Measurements from ENCODE around the gene LCN2. TPM values are rescaled to one million over a fixed set of nuclear protein-coding genes. Genes with fewer than 3 reads are reported as not detected.

LCN2 gene
- total and polyA plus RNA-seq, 12 donors = 0.34 to 2.7 (median 0.62) TPM; not detected in 5

GRCh38 chr9:128148509-128149000 is 698 bp upstream of the LCN2 start:
- WGBS, 2 donors = 87 to 89% methylated on average over 5 of the region's 5 CpGs
- Histone ChIP-seq H3K27ac (no peak overlapping the region), H3K4me1 (peaks cover 8 to 33% (median 17%) of the 10 kb centered on the region in 9 donors), H3K4me3 (no peak overlapping the region), H3K9me3 (no peaks in the 10 kb centered on the region), H3K27me3 (no peaks in the 10 kb centered on the region), H3K36me3 (no peaks in the 10 kb centered on the region)
- TF ChIP-seq, protein P1, sequence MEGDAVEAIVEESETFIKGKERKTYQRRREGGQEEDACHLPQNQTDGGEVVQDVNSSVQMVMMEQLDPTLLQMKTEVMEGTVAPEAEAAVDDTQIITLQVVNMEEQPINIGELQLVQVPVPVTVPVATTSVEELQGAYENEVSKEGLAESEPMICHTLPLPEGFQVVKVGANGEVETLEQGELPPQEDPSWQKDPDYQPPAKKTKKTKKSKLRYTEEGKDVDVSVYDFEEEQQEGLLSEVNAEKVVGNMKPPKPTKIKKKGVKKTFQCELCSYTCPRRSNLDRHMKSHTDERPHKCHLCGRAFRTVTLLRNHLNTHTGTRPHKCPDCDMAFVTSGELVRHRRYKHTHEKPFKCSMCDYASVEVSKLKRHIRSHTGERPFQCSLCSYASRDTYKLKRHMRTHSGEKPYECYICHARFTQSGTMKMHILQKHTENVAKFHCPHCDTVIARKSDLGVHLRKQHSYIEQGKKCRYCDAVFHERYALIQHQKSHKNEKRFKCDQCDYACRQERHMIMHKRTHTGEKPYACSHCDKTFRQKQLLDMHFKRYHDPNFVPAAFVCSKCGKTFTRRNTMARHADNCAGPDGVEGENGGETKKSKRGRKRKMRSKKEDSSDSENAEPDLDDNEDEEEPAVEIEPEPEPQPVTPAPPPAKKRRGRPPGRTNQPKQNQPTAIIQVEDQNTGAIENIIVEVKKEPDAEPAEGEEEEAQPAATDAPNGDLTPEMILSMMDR (IDR thresholded peaks at IDR 0.05) = no peak
- intact Hi-C loops (cut with DNase I) = no loop called here
- ATAC-seq (no peak), DNase-seq (peak in 1 of 2 donors; percentile 2)

DNA sequence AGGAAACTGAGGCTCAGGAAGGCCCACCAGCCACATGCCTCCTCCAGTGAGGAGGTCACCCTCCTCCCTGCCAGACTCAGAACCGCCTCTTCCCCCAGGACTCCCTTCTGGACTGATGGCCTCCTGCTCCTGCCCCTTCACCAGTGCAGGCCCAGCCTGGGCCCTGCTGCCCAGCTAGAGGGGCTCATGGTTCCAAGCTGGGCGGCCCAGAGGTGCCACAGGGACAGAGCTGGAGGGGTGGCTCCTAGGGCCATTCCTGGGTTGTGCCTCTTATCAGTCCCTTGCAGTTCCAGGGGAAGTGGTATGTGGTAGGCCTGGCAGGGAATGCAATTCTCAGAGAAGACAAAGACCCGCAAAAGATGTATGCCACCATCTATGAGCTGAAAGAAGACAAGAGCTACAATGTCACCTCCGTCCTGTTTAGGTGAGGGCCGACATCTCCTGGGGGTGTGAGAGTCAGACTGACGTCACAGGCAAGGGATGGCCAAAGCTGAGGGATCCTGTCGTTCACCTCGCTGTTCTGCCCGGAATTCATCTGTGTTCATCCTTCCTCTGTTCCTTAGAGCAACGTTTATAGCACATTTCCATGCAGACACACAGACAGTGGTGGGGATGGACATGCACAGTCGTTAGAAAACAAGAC is 819 bp downstream of the LCN2 start:
- TF ChIP-seq, protein P1 (IDR thresholded peaks at IDR 0.05) = no peak
- no peaks in the 10 kb centered on the region for H3K27me3 ChIP-seq
- peaks cover 5 to 25% (median 10%) of the 10 kb centered on the region in 9 donors for H3K4me1 ChIP-seq
- ATAC-seq (peak in 1 of 8 donors; percentile 3), DNase-seq (peak in 1 of 2 donors; percentile 6)
- no peak overlapping the region for H3K4me3 ChIP-seq
- intact Hi-C loops (cut with DNase I) = no loop called here
- H3K27ac ChIP-seq = peak overlapping the region in 1 of 10 donors; percentile 34
- no peaks in the 10 kb centered on the region for H3K9me3 ChIP-seq
- 57 to 58% methylated on average over 11 of the region's 11 CpGs for WGBS, 2 donors
- no peaks in the 10 kb centered on the region for H3K36me3 ChIP-seq

- DNase-seq = no peak
These were observed 1.5 kb downstream of the LCN2 start for GRCh38 chr9:128150594-128151308.

More at GRCh38 chr9:128150594-128151308, 1.5 kb downstream of the LCN2 start:
- intact Hi-C loops (cut with DNase I) = no loop called here
- WGBS, 2 donors = 73 to 74% methylated on average over 19 of the region's 19 CpGs
- Histone ChIP-seq H3K9me3 (no peaks in the 10 kb centered on the region), H3K36me3 (no peaks in the 10 kb centered on the region), H3K4me3 (no peak overlapping the region), H3K4me1 (peaks cover 5 to 25% (median 10%) of the 10 kb centered on the region in 9 donors), H3K27ac (no peak overlapping the region), H3K27me3 (no peaks in the 10 kb centered on the region)
- ATAC-seq = peak in 7 of 8 donors; percentile 12 to 49 (median 18)
- TF ChIP-seq, protein P1 (IDR thresholded peaks at IDR 0.05) = peak in 6 of 9 donors; percentile 16 to 49 (median 26)

Data from heart right ventricle (tissue), 16 donors.